GM21786 (cell line): ENCODE data around the gene ITLN1.

ENCODE experiments used
- ATAC-seq: cut with Tn5 transposase; IDR thresholded peaks from one replicate; pipeline ENCODE4 v1.9.1; 2021; ENCODE audit not compliant: unreplicated experiment

Gene ITLN1

DNA sequence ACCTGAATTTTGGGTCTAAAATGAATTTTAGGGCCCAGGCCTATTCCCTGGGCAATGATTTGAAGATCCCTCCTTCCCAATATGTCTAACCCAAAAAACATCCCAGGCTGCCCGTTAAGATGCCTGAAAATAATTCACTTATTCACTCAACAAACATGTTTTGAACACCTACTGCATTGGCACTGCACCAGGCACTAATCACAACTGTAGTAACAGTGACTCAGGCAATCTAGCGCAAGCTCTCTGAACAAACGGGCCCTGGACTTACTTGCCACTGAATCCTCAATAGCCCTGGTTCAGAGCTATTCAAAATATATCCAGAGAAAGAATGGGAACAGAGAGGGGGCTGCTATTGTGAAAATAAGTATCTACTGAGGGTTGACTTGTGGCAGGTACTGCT is 26.5 kb downstream of the ITLN1 start:
- ATAC-seq, result no peak

DNA sequence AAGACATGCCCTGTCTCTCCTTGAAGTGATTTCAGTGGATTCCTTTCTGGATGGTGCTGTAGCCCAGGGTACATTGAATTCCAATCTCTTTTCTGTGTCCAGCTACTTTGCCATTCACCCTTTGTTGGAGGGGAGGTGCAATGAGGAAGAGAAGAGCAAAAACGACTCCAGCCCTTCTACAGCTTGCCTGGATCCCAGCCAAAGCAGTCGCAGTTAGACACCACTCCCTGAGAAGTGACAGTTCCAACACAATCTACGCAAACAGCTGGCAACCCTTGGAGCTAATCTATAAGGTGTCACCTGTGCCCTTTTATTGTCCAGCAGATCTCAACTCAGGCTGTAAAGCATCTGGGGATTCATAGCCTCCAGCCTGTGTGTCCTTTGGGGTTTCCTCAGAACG is 26.9 kb downstream of the ITLN1 start:
- ATAC-seq, result no peak

DNA sequence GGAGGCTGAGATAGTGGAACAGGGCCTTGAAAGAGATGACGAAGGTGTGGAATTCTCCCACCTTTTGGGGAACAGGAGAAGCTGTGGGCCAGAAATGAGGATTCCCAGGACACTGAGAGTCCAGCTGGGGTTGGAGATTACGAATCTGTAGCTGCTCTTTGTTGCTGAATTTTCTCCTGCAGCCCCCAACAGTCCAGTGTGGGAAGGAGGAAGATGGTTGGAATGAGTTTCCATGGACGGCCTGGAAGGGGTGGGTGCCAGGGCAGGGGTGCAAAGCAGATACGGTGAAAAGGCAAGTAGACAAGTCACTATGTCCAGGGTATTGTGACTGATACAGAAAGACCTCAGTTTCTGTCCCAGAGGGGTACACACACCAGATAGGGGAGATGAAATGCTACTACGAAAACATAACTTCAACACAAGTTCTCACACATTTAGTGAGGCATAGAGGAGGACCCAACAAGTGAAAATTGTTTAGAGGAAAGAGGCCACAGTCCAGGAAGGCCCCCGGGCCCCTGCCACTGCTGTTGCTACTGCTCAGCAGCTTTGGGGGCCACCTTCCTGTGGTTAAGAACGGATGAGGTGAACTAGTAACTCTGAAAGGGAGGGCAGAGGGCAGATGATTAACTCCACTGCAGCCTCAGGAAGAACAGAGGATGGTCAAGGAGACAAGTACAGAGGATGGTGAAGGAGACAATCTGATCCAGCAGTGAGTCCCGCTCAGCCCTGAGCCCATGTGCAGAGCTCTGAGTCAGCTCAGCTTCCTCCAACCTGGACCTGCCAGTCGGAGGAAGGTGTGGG is 29.6 kb downstream of the ITLN1 start:
- ATAC-seq, result peak; percentile 88

DNA sequence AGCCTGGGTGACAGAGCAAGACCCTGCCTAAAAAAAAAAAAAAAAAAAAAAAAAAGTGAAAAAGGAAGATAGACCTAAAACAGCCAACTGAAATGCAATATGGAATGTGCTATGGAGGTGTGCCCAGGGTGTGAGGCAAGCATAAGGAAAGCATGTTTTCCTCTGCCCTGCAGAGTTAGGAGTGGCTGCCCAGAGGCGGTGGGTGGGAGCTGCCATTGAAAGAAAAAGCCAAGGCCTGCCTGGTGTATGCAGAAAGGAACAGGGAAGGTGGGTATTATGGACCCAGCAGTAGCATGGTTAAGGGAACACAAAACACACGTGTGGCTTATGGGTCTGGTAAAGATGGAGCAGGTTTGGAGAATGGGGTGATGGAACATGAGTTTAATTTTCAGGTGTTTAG is 31.2 kb downstream of the ITLN1 start:
- no peak for ATAC-seq

DNA sequence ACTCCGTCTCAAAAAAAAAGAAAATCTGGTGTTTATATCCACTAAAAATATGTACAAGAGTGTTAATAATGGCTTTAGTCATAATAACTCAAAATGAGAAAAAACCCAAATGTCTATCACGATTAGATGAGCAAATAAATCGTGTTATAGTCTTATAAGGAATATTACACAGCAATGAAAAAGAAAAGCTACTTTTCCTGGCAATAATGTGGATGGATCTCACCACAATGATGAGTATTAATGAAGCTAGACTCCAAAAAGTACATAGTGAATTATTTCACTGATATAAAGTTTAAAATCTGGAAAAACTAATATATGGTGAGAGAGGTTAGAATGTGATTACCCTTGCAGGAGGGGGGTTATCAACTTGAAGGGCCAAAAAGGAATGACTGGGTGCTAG is 32.0 kb downstream of the ITLN1 start:
- no peak for ATAC-seq

DNA sequence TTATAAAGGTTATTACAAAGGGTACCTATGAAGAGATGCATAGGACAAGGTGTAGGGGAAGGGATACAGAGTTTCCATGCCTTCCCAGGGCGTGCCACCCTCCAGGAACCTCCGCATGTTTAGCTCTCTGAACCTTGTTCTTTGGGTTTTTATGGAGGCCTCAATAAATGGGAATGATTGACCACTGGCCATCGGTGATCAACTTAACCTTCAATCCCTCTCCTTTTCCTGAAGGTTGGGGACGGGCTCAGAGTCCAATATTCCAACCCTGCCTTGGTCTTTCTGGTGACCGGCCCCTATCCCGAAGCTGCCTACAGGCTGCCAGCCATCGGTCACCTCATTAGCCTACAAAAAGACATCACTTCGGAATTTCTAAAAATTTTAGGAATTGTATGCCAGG is 34.0 kb downstream of the ITLN1 start:
- ATAC-seq, result no peak

DNA sequence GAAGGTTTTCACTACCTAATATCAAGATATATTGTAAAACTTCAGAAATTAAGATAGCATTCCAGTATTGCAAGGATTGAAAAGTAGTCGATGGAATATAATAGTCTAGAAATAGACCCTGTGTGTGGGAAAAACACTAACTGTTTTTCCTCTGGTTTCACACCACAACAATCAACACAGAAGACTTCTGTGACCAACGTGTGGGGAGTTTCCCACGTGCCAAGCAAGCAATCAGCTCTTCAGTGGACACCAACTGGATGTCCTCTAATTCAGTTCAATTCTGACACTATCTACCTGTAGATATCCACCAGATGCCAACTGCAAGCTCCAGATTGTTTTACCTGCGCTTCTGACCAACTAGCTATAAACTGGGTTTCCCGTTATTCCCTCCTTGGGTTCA is 34.4 kb downstream of the ITLN1 start:
- no peak for ATAC-seq

DNA sequence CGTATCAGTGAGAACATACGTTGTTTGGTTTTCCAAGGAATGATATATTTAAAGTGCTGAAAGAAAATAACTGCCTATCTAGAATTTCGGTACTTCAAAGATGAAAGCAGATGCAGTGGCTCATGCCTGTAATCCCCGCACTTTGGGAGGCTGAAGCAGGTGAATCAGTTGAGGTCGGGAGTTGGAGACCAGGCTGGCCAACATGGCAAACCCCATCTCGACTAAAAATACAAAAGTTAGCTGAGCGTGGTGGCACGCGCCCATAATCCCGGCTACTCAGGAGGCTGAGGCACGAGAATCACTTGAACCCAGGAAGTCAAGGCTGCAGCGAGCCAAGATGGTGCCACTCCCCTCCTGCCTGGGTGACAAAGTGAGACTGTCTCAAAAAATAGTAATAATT is 38.7 kb downstream of the ITLN1 start:
- no peak for ATAC-seq

DNA sequence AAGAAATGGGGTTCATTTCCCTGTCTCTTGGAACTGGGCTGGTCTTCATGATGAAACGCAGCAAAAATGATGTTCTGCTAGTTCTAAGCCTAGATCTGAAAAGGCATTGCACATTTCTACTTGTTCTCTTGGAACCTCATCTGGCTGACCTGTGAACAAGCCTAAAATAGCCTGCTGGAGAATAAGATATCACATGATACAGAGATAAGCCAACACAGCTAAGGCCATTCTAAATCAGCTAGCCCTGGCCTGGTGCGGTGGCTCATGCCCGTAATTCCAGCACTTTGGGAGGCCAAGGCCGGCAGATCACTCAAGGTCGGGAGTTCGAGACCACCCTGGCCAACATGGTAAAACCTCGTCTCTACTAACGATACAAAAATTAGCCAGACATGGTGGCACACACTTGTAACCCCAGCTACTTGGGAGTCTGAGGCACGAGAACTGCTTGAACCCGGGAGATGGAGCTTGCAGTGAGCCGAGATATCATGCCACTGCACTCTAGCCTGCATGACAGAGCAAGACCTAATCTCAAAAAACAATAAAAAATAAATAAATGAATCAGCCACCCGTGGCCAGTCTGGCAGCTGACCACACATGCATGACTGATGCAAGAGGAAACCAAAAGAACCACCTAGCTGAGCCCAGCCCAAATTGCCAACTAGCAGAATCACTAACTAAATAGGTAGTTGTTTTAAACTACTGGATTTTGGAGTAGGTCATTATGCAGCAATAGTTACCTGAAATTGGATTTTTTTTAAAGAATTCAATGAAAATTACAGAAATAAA is 40.3 kb downstream of the ITLN1 start:
- no peak for ATAC-seq

DNA sequence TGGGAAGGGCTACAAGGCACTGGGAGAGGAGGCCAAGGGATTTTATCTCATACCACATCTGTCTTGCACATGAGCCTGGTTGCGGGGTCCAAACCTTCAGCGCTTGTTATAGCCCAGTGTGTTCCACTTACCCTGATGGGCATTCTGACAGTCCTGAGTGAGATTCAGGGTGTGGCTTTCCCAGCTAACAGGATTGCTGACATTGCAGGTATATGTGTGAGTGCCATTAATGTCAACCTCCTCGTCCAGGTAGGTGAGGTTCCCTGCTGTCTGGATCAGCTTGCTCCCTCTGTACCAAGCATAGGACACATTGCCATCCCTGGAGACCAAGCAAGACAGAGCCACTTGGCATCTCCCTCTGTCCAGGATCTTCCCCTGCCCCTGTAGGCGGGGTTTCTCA is 43.9 kb downstream of the ITLN1 start:
- no peak for ATAC-seq

DNA sequence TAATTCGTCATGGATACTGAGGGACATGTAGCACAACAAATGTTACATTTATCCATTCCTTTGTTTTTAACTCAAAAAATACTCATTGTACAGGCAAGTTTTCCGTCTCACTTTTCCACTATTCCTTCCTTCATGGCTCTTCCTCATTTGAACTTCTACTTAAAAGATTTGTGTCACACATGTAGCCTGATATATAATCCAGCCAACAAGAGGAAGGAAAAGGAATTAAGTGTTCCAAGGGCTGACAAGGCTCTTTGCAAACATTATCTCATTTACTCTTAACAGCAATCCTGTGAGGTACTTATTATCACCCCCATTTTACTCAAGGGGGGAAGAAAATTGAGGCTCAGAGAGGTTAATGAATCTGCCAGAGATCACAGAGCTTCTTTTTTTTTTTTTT is 45.2 kb downstream of the ITLN1 start:
- ATAC-seq, result no peak

DNA sequence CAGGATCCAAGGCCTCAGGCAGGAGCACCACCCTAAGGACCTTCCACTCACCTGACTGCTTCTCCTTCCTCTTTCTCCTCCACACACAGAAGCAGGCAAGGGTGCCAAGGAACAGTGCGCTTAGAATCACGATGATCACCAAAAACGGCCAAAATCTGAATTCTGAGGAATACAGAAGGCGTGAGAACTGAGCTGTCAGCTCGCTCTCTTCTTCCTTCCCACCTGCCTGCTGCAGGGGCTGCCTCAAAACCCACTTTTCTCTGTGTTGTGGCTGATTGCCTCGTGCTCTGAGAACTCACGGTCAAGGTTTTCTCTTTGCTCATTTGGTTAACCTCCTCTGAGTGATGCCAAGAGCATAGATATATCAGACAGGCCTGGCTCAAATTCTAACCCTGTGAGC is 46.1 kb downstream of the ITLN1 start:
- ATAC-seq, result no peak

DNA sequence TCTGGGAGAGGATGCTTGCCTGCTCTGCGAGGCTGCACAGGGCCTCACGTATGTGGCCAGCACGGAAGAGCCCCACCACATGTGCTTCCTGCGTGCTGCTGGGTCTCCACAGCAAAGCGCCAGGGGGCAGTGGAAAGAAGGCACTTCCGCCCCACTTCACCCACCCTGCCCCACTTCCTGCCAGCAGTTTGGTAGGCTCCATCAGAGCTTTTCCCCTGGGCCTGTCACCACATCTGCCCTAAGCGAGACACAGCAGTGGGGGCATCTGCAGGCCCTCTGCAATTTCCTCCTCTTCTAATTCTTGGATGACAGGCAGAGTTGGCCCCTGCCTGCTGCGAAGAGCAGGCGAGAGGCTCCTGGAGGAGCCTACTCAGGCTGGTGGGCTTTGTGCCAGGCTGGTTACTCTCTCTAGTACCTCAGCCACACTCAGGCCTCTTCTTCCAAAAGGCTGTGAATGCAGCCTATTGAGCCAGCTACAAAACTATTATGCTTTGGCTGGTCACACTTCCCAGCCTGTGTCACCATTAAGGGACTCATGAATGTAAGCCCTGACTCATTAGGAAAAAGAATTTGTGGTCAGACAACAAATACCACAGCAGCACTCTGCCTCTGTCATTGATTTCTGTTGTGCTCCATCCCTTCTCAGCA is 47.3 kb downstream of the ITLN1 start:
- peak; percentile 75 for ATAC-seq

DNA sequence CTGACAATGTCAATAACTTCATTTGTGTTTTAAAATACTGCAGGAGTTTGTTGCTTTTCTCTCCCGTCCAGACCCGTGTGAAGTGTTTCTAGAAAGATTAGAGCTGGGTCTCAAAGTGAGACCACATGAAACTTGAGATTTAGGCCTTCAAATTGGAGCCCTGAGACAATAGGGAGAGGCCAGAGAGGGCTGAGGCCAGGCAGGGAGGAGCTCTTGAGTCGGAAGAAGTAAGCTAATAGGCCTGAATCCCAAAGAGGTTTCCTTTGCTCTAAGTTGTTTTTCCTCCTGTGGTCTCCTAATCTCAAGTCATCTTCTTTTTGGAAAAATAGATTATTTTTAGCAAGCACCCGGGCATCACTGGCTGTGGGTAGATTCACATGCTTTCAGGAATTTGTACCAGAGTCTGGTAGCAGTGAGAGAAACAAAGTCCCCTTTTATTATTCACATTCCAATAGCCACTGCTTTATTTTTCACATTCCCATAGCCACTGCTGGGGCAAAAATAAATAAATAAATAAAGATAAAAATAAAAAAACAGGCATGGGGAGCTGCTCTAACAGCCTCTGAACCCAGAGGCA is 47.9 kb downstream of the ITLN1 start:
- ATAC-seq, result no peak

DNA sequence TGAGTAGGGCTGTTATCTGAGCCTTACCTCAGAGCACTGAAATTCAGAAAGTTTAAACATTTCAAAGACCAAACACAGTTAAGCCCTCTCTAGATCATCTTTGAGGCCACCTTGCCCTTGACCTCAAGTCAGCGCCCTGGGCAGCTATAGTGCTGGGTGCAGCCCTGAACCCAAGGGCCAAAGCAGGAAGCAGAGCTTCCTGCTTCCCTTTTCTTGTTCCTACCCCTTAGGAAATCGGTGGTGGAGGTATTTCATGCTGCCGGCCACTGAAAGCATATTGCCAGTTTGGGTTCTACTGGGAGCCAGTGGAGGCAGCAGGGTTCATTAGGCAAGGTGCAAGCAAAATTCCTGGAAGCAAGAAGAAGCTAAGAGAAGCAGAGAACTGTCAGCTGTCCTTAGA is 48.4 kb downstream of the ITLN1 start:
- no peak for ATAC-seq

DNA sequence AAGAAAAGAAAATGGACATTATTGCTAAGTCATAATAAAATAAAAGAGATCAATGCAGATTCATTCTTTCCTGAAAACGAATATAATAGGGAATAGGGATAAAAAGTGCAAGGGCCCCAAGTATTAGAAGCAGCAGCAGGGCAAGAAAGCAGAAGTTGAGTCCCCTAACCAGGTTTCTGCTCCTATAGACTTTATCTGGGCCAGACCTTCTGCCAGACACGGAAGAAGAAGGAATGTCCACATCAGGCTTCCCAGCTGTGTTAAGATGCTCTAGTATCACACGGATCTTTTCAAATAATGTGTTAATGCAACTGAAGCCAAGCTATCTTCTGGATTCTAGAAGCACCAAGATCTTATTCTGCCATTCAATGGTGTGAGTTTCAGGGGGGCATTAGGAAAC is 49.2 kb downstream of the ITLN1 start:
- ATAC-seq, result no peak

DNA sequence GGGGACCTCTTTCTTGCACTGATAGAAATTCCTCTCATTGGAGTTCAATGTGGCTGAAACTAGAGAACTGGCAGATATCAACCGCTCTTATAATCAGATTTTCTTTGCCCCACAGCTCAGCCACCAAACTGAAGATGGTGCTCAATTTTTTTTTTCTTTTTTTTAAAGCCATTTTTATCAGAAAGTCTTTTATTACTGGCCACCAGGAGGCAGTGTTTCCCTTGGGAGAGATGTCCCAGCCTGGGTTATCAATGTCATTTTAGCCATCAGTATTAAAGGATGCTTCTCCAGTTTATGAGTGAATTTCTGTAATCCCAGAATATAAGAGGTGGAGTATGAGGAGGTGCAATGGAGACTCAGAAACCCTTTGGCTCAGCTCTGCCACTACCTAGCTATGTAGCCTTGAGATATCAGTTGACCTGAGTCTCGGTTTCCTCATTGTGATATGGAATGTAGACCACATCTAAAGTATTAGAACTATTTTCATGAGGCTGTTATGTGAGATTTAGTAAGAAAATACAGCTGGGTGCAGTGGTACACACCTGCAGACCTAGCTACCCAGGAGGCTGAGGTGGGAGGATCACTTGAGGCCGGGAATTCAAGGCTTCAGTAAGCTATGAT is 49.9 kb downstream of the ITLN1 start:
- ATAC-seq, result no peak

DNA sequence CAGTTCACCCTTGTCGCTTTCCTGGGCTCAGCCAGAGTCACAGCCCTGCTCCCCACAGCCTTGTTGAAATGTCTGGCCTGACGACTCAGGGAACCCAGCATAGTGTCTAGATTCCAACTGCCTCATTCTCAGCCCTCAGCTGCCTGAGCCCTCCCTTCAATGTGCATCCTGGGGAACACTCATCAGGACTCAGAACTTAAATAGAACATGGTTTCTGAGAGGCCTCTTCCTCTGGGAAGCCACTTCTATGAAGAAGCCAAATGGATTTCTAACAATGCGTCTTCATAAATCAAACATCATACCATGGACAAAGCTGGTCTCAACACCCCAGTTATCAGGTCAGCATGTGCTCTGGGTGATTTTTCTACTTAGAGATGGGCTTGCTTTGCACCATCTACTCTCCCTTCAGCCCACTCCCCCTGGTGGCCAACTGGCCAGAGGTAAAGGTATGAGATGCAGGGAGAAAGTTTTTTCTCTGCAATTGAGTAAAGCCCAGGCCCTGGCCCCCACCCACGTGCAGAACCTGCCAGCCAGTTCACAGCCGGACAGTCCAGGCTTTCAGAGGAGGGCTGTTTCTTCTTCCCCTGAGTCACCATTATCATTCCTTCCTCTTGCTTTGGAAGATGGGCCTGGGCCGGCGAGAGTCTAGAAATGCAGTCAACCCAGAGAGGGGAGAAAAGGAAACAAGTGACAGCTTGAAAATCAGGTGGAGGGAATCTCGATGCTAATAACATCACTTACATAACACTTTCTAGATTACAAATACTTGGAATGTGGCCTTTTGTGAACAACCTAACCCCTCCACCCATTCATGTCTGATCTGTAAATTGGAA is 54.4 kb downstream of the ITLN1 start:
- ATAC-seq, result no peak

DNA sequence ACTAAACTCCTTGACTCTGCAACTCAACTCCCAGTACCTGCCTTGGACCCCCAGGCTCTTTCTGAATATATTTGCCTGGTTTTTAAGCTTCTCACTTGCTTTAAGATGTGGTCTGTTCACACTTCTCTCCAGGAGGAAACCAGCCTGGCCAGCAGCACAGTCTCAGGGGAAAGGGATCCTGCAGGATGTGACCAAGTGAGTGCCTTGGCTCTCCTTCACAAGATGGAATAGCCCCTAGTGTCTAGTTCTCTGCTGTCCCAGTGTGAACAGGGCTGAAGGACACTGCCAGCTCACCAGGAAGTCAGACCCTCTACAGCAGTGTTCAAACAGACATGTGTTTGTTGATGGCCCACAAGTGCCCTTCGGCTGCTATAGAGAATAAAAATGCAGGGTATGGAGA is 55.2 kb downstream of the ITLN1 start:
- no peak for ATAC-seq

DNA sequence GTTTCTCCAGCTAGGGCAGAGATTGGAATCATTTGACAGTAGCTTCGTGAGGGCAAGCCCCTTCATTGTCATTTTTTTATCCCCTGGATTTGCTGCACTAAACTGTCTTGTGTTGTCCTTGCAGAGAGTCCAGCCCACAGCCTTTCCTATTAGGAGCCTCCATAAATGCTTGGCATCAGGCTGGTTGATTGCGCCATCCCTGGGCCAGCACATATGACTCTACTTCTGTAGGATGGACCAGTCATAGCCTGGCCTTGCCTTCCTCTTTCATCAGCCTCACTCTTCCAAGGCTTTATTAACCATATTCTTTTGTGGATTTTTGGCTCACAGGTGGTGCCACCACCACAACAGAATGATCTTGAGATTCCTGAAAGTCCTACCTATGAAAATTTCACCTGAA is 57.6 kb downstream of the ITLN1 start:
- ATAC-seq, result no peak
